Naive B cell (primary cell): ENCODE results near the gene GTF3C2. TPM values are rescaled to one million over a fixed set of nuclear protein-coding genes. Genes with fewer than 3 reads are reported as not detected.
"Not testable (repeated sequence)": the region's sequence is repeated elsewhere in the genome, so short reads cannot be mapped to it uniquely, and the experiment has no call there.

Source experiments
- ATAC-seq, 2 donors: fragments of 150-1000 bp; cut with Tn5 transposase; 2 replicates each; pipeline ENCODE4 v1.10.0; 2021; ENCODE audit warnings: low read depth in 2 of 2, mild to moderate bottlenecking in 2 of 2, moderate library complexity in 2 of 2
- DNase-seq: peaks from one replicate; pipeline ENCODE4 v3.0.0; 2022
- H3K27ac Mint-ChIP-seq, 6 donors: one replicate each; pipeline ENCODE4 v1.8.0; 2020 to 2022; ENCODE audit warnings: mild to moderate bottlenecking in 6 of 6, mixed read lengths in 6 of 6, moderate library complexity in 5 of 6, inconsistent platforms in 2 of 6
- H3K27me3 Mint-ChIP-seq, 3 donors: one replicate each; pipeline ENCODE4 v1.8.0; 2021 to 2022; ENCODE audit warnings: mixed read lengths in 3 of 3, mild to moderate bottlenecking in 1 of 3
- H3K36me3 Mint-ChIP-seq, 2 donors: one replicate each; pipeline ENCODE4 v1.8.0; 2020 to 2022; ENCODE audit warnings: mixed read lengths in 2 of 2, inconsistent platforms in 1 of 2, mild to moderate bottlenecking in 1 of 2
- H3K4me1 Mint-ChIP-seq, 3 donors: one replicate each; pipeline ENCODE4 v1.8.0; 2020 to 2022; ENCODE audit warnings: mixed read lengths in 3 of 3, inconsistent platforms in 1 of 3, mild to moderate bottlenecking in 1 of 3, moderate library complexity in 1 of 3
- H3K4me3 Mint-ChIP-seq, 8 donors: one replicate each; pipeline ENCODE4 v1.8.0; 2020 to 2022; ENCODE audit warnings: mild to moderate bottlenecking in 8 of 8, mixed read lengths in 8 of 8, moderate library complexity in 8 of 8, inconsistent platforms in 2 of 8
- H3K9me3 Mint-ChIP-seq, 7 donors: one replicate each; pipeline ENCODE4 v1.8.0; 2020 to 2022; ENCODE audit warnings: mixed read lengths in 7 of 7, mild to moderate bottlenecking in 5 of 7, inconsistent platforms in 2 of 7, moderate library complexity in 1 of 7
- polyA plus RNA-seq, 6 donors: library from polyadenylated mRNA; unstranded; fragments of 300-500 nt; fragmentation: Illumina TruSeq; gene quantifications; one replicate each; pipeline ENCODE4 v1.2.3, GENCODE V29; 2021; ENCODE audit warnings: low read depth in 6 of 6

Gene GTF3C2
- polyA plus RNA-seq, 6 donors from 2014 or later = 31.8 to 50.6 (median 39.9) TPM

GRCh38 chr2:27363933-27364332, 7.4 kb upstream of the GTF3C2 start:
- peak overlapping the region in 1 of 8 donors; percentile 56 for H3K4me3 Mint-ChIP-seq
- peaks cover 0 to 13% of the 10 kb centered on the region in 2 donors for H3K36me3 Mint-ChIP-seq

GRCh38 chr2:27362678-27363420, 6.3 kb upstream of the GTF3C2 start:
- H3K4me3 Mint-ChIP-seq = peak overlapping the region in 1 of 8 donors; percentile 57

More at GRCh38 chr2:27363933-27364332, 7.4 kb upstream of the GTF3C2 start:
- no peaks in the 10 kb centered on the region for H3K27me3 Mint-ChIP-seq
- H3K4me1 Mint-ChIP-seq = peaks cover 5 to 6% (median 5%) of the 10 kb centered on the region in 3 donors
- H3K9me3 Mint-ChIP-seq = no peaks in the 10 kb centered on the region
- ATAC-seq = no peak
- DNase-seq = no peak
- peak overlapping the region in 1 of 6 donors; percentile 47 for H3K27ac Mint-ChIP-seq

GRCh38 chr2:27356056-27356381, 545 bp downstream of the GTF3C2 start:
- peak overlapping the region; percentile 90 to 100 (median 99) for H3K4me3 Mint-ChIP-seq
- peak overlapping the region; percentile 98 to 100 (median 99) for H3K27ac Mint-ChIP-seq
- H3K27me3 Mint-ChIP-seq = no peaks in the 10 kb centered on the region
- peaks cover 0 to 9% of the 10 kb centered on the region in 2 donors for H3K36me3 Mint-ChIP-seq
- ATAC-seq = peak; percentile 18 to 26
- no peak for DNase-seq
- H3K4me1 Mint-ChIP-seq = peaks cover 35 to 63% (median 51%) of the 10 kb centered on the region in 3 donors
- no peaks in the 10 kb centered on the region for H3K9me3 Mint-ChIP-seq

More at GRCh38 chr2:27362678-27363420, 6.3 kb upstream of the GTF3C2 start:
- Mint-ChIP-seq H3K9me3 (no peaks in the 10 kb centered on the region), H3K4me1 (peaks cover 8 to 9% (median 8%) of the 10 kb centered on the region in 3 donors), H3K27me3 (no peaks in the 10 kb centered on the region), H3K36me3 (peaks cover 0 to 13% of the 10 kb centered on the region in 2 donors), H3K27ac (peak overlapping the region in 1 of 6 donors; percentile 14)
- no peak for ATAC-seq
- no peak for DNase-seq

- Mint-ChIP-seq H3K27ac (peak overlapping the region in 2 of 6 donors; percentile 45 to 63), H3K36me3 (peaks cover 5 to 9% of the 10 kb centered on the region in 2 donors), H3K9me3 (no peaks in the 10 kb centered on the region), H3K4me3 (peak overlapping the region in 5 of 8 donors; percentile 20 to 90 (median 37)), H3K4me1 (peaks cover 41 to 71% (median 56%) of the 10 kb centered on the region in 3 donors), H3K27me3 (no peaks in the 10 kb centered on the region)
- DNase-seq = no peak
- no peak for ATAC-seq
Observed at GRCh38 chr2:27354597-27354927, 2.0 kb downstream of the GTF3C2 start.

GRCh38 chr2:27353762-27354596, 2.6 kb downstream of the GTF3C2 start:
- Mint-ChIP-seq H3K9me3 (no peaks in the 10 kb centered on the region), H3K36me3 (peaks cover 5 to 9% of the 10 kb centered on the region in 2 donors), H3K27me3 (no peaks in the 10 kb centered on the region), H3K4me3 (peak overlapping the region in 7 of 8 donors; percentile 24 to 90 (median 46)), H3K4me1 (peaks cover 41 to 74% (median 56%) of the 10 kb centered on the region in 3 donors), H3K27ac (peak overlapping the region in 3 of 6 donors; percentile 45 to 63 (median 59))
- DNase-seq (no peak), ATAC-seq (no peak)

GRCh38 chr2:27353386-27353761, 3.2 kb downstream of the GTF3C2 start:
- Mint-ChIP-seq H3K4me1 (peaks cover 37 to 71% (median 56%) of the 10 kb centered on the region in 3 donors), H3K4me3 (peak overlapping the region in 1 of 8 donors; percentile 90)
- H3K27ac Mint-ChIP-seq, ATAC-seq, DNase-seq, H3K27me3 Mint-ChIP-seq, H3K36me3 Mint-ChIP-seq, H3K9me3 Mint-ChIP-seq: not testable (repeated sequence)

- ATAC-seq (no peak), DNase-seq (no peak)
- Mint-ChIP-seq H3K4me3 (peak overlapping the region in 2 of 8 donors; percentile 9 to 32), H3K27me3 (no peaks in the 10 kb centered on the region), H3K9me3 (no peaks in the 10 kb centered on the region), H3K4me1 (peaks cover 34 to 71% (median 54%) of the 10 kb centered on the region in 3 donors), H3K36me3 (peaks cover 7 to 10% of the 10 kb centered on the region in 2 donors), H3K27ac (peak overlapping the region in 2 of 6 donors; percentile 29 to 62)
Observed at GRCh38 chr2:27351802-27352598, 4.6 kb downstream of the GTF3C2 start.

GRCh38 chr2:27350106-27350693, 6.4 kb downstream of the GTF3C2 start:
- ATAC-seq (no peak), DNase-seq (no peak)
- no peaks in the 10 kb centered on the region for H3K27me3 Mint-ChIP-seq
- peaks cover 0 to 10% of the 10 kb centered on the region in 2 donors for H3K36me3 Mint-ChIP-seq
- peak overlapping the region in 3 of 6 donors; percentile 33 to 88 (median 56) for H3K27ac Mint-ChIP-seq
- H3K9me3 Mint-ChIP-seq = no peaks in the 10 kb centered on the region
- H3K4me1 Mint-ChIP-seq = peaks cover 35 to 57% (median 51%) of the 10 kb centered on the region in 3 donors
- H3K4me3 Mint-ChIP-seq = no peak overlapping the region

- no peaks in the 10 kb centered on the region for H3K27me3 Mint-ChIP-seq
- no peak overlapping the region for H3K27ac Mint-ChIP-seq
Observed at GRCh38 chr2:27347641-27348040, 8.9 kb downstream of the GTF3C2 start.

GRCh38 chr2:27336173-27336572, 20.4 kb downstream of the GTF3C2 start:
- H3K36me3 Mint-ChIP-seq = peaks cover 24 to 47% of the 10 kb centered on the region in 2 donors

More at GRCh38 chr2:27347641-27348040, 8.9 kb downstream of the GTF3C2 start:
- H3K36me3 Mint-ChIP-seq = peaks cover 0 to 10% of the 10 kb centered on the region in 2 donors
- H3K9me3 Mint-ChIP-seq = no peaks in the 10 kb centered on the region
- no peak for ATAC-seq
- no peak for DNase-seq
- peaks cover 32 to 45% (median 43%) of the 10 kb centered on the region in 3 donors for H3K4me1 Mint-ChIP-seq
- H3K4me3 Mint-ChIP-seq = no peak overlapping the region

GRCh38 chr2:27335311-27335710, 21.3 kb downstream of the GTF3C2 start:
- Mint-ChIP-seq H3K9me3 (no peaks in the 10 kb centered on the region), H3K4me3 (no peak overlapping the region), H3K27me3 (no peaks in the 10 kb centered on the region), H3K27ac (peak overlapping the region in 1 of 6 donors; percentile 49), H3K4me1 (peaks cover 0 to 4% (median 0%) of the 10 kb centered on the region in 3 donors), H3K36me3 (peaks cover 24 to 39% of the 10 kb centered on the region in 2 donors)
- DNase-seq (no peak), ATAC-seq (no peak)

More at GRCh38 chr2:27336173-27336572, 20.4 kb downstream of the GTF3C2 start:
- Mint-ChIP-seq H3K27ac (no peak overlapping the region), H3K4me3 (no peak overlapping the region), H3K9me3 (no peaks in the 10 kb centered on the region), H3K27me3 (no peaks in the 10 kb centered on the region), H3K4me1 (peaks cover 0 to 4% (median 0%) of the 10 kb centered on the region in 3 donors)
- ATAC-seq = no peak
- no peak for DNase-seq

- peak overlapping the region in 3 of 6 donors; percentile 56 to 99 (median 83) for H3K27ac Mint-ChIP-seq
- peaks cover 20 to 22% (median 21%) of the 10 kb centered on the region in 3 donors for H3K4me1 Mint-ChIP-seq
- ATAC-seq (no peak), DNase-seq (no peak)
- H3K36me3 Mint-ChIP-seq = peaks cover 20 to 22% of the 10 kb centered on the region in 2 donors
- H3K27me3 Mint-ChIP-seq = no peaks in the 10 kb centered on the region
- no peaks in the 10 kb centered on the region for H3K9me3 Mint-ChIP-seq
- peak overlapping the region; percentile 27 to 100 (median 72) for H3K4me3 Mint-ChIP-seq
Observed at GRCh38 chr2:27324720-27325119, 31.8 kb downstream of the GTF3C2 start.
